Measurements from ENCODE around the gene TNFAIP1.
"Not testable (repeated sequence)": the region's sequence is repeated elsewhere in the genome, so short reads cannot be mapped to it uniquely, and the experiment has no call there.

The TNFAIP1 gene

DNA sequence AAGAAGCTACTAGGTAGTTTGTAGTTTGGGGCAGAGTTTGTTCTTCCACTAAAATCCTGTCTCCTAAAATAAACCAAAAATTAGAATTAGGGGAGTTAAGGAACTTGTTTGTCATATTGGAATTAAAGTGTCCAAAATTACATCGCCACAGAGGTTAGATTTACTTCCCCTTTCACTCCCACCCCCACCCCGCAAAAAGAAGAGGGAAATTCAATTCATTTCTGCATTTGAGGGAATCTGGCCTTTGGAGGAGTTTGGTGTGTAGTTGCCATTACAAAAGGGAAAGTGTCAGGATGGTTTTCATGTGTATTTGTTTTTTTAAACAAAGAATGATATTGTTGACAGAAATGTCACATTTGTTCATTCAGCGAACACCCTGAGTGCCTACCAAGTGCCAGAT is 10.8 kb upstream of the TNFAIP1 start:
- no peak for DNase-seq (ENCODE audit: low spot score)

DNA sequence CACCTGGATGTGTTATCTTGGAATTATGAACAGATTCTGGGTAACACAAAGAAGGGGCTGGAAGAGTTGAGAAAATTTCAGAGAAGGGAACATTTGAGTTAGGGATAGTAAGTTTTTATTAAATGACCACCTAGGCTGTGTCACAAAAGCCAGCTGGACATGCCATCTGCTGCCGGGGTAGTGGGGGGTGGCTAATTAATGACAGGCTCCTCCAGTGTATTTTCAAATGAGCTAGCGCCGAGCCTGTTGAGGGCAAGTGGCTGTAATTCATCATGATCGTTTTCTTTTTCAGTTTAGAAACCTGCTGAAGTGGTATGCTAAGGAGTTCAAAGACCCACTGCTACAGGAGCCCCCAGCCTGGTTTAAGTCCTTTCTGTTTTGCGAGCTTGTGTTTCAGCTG is 10.3 kb upstream of the TNFAIP1 start:
- no peak for DNase-seq (ENCODE audit: low spot score)

DNA sequence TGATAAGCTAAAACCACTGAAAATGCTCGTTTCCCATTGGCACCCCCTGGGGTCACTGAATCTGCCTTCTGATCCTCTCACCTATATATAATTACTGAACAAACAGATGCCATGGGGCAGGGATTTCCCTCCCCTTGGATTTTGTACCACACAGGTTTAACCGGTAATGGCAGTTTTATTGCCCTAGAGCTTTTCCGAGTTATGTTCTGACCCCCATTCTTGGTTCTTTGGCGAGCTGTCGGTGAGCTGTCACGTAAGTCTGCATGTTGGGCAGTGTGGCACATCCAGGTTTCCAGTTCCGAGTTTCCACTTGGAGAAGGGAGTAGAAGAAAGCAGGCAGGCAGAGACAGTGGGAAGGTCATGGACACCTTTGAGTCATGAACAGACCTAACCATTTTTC is 9.4 kb upstream of the TNFAIP1 start:
- no peak for DNase-seq (ENCODE audit: low spot score)

DNA sequence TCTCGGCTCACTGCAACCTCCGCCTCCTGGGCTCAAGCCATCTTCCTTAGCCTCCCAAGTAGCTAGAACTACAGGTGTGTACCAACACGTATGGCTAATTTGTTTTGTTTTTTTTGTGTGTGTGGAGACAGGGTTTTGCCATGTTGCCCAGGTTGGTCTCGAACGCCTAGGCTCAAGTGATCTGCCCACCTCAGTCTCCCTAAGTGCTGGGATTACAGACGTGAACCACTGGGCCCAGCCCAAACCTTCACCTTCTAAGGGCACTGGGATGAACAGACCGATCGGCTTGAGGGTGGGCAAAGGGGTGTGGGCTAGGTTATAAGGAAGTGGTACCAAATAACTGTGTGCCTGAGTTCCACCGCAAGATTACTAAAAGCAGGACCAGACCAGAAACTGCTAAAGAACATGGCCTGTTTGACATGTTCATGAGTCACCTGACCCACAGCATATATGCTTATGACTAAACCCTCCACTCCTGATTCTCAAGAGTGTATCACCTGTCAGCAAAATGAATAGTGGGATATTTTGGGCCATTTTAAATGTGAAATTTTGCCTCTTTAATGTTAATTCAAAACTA is 8.4 kb upstream of the TNFAIP1 start:
- no peak for DNase-seq (ENCODE audit: low spot score)

DNA sequence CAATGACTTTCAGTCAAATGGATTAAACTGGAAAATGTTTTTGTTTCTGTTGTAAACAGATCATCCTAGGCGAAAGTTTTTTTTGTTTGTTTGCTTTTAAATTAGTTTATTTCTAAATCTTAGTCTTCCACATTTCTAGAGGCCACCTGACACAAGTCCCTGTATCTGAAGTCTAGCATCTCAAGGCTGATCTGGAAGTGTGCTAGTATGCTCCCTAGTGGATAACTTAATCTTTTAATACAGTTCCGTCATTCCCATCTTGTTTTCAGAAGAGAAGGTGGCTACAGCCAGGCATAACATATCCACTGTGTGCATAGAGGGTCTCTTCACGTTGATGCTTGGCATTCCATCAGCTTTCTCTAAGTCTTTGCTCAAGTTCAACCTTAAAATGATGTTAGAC is 7.9 kb upstream of the TNFAIP1 start:
- DNase-seq (ENCODE audit: low spot score), result no peak

DNA sequence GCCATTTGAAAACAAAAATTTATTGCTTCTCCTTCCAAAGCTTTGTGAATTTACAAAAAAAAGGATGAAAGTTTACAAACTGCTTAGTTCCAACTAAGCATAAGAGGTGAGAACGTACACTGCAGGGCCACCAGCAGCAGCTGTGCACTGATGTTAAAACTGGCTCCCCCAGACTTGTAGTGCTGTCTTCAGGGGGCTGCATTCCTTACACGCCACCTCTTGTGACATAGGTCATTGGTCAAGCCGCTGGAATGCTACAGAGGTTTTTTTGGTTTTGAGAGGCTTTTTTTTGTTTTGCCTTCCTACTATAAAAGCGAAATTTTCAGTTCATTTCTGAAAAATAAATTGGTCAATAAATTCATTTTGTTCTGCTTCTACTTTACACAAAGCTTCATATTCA is 7.2 kb upstream of the TNFAIP1 start:
- DNase-seq (ENCODE audit: low spot score), result no peak

DNA sequence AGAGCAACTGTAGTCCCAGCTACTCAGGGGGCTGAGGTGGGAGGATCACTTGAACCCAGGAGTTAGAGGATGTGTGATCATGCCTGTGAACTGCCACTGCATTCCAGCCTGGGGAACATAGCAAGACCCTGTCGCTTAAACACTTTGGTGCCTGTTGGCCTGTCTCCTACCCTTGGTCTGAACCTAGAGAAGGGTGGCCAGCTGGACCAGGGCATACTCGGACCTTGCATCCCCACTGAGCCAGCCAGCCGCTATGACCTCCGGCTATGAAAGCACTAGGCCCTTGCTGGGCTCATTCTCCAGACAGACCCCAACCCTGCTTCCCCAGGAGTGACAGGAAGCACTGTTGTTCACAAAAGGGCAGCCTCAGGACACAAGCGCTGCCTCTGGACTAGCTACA is 4.9 kb upstream of the TNFAIP1 start:
- DNase-seq (ENCODE audit: low spot score), result no peak

DNA sequence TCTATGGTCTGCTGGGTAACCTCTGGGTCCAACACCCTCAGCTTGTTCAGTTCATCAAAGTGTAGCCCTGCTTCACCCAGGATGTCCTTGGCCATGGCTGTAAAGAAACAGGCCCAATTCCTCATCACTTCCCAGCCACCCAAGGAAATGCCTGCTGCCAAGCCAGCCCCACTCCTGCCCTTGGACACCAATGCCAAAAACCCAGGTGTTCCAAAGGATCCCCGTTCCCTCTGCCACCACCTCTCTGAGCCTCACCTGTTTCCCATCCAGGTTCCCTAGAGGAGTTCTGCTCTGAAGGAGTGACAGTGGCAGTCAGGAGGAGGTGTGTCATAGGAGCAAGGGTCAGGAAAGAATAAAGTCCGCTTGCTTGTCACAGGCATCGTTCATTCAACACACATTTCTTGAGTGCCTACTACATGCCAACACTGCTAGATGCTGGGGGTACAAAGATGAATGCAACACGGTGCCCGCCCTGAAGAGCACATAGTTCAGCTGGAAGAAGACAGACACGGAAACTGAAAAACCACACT is 3.6 kb upstream of the TNFAIP1 start:
- no peak for DNase-seq (ENCODE audit: low spot score)

DNA sequence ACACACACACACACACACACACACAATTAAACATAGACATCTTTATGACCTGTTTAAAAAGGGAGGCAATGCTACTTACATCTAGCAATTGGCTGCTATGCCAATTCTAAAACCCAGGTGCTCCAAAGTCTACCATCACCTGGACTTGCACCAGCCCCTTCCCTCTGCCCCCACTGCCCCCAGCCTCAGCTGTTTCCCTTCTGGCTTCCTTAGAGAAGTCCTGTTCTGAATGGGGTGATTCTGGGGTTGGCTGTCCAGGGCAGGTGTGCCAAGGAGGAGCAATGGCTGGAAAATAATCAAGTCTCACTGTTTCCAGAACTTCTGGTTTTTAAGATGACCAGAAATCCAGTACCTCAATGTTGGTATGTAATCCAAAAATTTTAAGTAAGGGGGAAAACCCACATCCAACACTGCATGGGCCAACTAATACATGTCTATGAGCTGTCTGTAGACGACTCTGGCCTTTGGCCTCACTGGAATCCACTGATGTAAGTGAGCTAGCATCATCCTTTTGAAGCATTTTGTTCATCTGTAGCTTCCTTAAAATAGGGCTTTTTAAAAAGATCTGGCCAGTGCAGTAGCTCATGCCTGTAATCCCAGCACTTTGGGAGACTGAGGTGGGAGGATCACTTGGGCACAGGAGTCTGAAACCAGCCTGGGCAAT is 2.3 kb upstream of the TNFAIP1 start:
- no peak for DNase-seq (ENCODE audit: low spot score)

DNA sequence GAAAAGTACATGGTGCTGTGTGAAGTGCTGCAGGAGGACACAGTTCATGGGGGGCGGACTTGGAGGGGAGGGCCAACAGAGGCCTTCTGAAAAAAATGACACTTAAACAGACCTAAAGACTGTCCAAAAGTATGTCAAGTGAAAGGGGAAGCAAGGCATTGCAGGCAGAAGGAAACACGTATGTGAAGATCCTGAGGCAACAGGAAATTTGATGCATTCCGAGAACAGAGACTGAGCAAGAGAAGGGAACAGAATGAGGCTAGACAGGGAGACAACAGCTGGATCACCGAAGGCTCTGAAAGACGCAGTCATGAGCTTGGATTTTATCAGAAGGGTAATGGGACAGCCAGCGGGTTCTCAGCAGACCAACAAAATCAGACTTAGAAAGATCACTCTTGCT is 1.4 kb upstream of the TNFAIP1 start:
- no peak for DNase-seq (ENCODE audit: low spot score)

DNA sequence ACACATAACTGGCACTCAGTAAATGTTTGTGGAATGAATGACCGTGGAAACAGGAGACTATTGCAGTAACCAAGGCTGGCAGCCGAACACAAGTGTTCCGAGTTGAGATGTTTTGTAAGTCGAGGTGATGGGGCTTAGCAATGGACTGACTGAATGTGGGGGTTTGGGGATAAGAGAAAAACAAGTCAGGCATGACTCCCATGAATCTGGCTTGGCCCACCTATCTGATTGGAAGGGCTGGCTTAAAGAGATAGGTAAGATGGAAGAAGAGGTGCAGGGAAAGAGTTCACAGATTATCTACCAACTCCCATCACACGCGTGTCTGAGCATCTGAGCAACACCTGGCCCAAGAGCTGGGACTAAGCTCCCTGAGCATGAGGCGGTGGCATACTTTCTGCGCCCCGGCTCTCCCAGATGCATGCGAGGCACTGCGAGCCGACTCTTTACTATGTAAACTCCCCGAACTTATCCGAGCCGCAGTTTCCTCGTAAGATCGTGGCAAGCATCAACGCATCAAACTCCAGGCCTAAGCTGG is 828 bp upstream of the TNFAIP1 start:
- no peak for DNase-seq (ENCODE audit: low spot score)

DNA sequence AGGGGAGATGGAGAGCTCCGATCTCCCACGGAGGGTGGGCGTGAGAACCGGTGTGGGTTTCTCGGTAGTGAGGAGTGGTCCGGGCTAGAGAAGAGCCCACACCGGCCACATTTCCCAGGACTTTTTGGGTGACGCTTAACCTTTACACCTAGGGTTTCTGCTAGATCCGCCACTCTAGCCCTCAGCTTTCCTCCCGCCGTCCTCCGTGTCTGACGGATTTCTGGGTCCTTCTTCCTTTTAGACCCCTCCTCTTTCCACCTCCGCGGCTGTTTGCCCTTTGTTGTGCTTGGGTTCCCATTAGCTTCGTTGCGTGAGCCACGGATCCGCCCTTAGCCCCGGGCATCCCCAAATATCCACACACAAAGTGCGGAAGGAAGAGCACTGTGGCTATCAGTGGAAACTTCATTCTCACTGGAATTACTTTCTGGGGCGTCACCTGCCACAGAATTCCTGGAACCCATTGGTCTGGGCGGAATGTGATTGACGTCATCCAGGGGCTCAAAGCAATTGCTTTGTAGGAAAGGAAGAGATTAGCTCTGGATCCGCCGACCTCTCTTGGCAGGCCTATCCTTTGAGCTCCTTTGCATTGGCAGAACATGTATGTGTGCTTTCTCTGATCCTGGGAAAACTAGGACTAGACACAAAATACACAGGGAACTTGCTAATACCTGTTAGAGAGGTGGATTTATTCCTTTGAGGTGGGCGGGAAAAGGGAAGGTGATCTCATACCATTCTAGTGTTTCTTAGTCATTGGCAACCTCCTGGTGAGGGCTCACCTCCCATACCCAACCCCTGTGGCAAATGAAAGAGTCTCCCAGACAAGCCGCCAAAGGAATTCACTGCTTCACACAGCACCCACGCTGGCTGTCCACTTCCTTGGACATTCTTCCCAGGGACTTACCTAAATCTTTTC is 654 bp downstream of the TNFAIP1 start:
- DNase-seq (ENCODE audit: low spot score), result no peak

DNA sequence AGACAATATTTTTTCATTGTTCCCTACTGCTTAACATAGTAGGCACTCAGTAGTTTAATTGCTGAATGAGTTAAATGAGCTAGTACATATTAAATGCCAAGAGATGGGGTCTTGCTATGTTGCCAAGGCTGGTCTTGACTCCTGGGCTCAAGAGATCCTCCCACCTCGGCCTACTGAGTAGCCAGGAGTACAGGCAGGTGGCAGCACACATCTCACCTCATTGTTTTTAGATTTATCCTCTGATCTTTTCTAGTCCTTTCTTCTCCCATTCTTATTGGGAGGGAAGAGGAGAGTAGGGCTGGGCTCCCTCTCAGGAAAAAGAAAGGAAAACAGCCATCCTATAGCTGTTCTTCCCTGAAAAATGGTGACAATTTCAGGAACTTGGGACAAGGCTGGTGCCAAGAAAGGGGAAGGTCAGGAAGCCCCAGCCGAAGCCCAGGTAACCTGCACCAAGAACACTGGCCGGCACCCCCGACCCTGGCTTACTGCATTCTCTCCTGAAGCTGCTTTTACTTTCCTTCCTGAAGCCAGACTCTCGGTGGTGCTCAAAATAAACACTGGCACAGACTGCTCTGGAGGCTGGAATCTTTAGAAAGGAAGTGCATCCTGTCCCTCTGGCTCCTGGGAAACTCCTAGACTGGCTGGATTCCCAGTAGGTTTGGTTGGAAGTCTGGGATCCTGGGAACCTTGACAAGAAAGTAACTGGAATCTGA is 2.7 kb downstream of the TNFAIP1 start:
- DNase-seq (ENCODE audit: low spot score), result no peak

DNA sequence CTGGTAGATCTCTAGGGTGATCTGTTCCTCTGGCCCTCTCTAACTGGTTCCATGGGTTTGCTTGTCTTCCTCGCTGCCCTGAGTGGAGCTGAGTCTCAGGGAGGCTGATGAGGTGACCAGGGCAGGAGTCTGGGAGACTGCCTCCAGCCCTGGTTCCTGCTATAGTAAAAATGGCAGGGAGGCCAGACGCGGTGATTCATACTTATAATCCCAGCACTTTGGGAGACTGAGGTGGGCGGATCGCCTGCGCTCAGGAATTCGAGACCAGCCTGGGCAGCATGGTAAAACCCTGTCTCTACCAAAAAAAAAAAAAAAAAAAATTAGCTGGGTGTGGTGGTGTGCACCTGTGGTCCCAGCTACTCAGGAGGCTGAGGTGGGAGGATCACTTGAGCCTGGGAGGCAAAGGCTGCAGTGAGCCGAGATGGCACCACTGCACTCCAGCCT is 3.2 kb downstream of the TNFAIP1 start:
- not testable (repeated sequence) for DNase-seq (ENCODE audit: low spot score)

DNA sequence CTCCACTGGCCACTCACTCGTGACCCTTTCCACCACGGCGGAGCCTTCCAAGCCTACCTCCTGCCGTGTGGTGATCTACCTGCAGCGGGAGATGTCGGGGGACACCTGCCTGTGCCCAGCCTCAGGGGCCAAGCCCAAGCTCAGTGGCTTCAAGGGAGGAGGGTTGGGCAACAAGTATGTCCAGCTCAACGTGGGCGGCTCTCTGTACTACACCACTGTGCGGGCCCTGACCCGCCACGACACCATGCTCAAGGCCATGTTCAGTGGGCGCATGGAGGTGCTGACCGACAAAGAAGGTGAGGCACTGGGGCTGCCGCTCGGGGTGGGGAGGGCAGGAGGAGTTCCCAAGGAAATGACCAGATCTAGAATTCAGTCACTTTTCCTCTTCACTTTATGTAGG is 3.9 kb downstream of the TNFAIP1 start:
- DNase-seq (ENCODE audit: low spot score), result no peak

DNA sequence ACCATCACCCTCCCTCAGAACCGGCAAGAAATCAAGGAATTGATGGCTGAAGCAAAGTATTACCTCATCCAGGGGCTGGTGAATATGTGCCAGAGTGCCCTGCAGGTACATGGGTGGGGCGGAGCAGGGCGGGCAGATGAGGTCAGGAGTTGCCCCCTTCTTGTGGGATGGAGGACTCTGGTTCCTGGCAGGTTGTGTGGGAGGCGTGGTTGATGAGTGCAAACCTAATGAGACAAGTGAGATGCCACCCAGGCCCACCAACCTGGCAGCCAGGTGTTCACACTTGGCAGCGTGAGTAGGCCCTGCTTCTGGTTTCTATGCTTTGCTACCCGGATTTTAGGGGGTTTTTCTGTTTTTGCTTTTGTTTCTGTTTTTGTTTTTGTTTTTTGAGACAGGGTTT is 4.8 kb downstream of the TNFAIP1 start:
- no peak for DNase-seq (ENCODE audit: low spot score)

DNA sequence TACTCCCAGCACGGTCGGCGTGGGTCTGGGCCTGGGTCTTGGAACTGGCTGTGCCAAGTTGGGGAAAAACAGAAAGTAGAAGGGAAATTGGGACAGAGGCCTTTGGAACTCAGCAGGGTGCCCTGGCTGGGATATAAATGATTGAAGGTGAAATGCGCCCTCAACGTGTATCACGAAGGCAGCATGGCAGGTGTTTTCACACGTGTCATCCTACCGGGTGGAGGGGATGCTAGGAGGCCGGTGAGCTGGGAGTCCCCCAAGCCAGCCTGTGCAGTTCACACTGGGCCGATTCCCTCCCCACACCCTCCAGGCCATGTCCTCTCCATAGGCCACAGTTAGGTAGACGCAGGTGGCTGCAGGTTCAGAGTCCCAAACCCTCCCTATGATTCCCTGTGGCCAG is 6.0 kb downstream of the TNFAIP1 start:
- DNase-seq (ENCODE audit: low spot score), result no peak

DNA sequence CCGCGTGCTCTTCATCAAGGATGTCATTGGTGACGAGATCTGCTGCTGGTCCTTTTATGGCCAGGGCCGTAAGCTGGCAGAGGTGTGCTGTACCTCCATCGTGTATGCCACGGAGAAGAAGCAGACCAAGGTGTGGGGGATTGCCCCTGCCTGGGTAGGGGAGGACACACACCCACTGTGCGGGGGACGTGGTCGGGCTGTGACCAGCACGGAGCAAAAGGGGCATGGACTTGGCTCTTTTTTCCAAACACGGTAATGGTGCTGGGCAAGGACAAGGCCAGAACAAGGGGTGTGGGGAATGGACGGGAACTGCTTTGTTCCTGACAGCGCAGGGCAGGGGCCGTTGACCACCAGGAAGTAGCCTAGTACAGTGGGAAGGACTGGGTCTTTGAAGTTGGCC is 6.8 kb downstream of the TNFAIP1 start:
- no peak for DNase-seq (ENCODE audit: low spot score)

DNA sequence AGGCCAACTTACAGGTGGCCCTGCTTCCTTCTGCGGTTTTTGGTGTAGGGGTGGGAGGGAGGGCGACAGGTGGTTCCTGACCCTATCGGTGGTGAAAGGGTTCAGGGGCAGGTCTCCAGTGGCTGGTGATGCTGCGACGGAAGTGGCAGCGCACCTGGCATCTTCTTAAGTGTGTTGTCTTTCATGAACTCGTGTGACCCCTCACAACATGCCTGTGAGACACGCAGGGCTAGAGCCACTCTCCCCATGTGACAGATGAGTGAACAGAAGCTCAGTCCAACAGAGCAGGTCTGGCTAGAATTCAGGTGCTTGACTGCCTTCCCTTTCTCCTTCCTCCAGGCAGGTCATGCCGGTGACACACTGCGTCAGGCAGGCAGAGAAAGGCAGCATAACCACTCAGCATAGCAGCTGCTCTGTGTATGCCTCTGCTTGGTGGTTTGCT is 8.0 kb downstream of the TNFAIP1 start:
- DNase-seq (ENCODE audit: low spot score), result no peak

DNA sequence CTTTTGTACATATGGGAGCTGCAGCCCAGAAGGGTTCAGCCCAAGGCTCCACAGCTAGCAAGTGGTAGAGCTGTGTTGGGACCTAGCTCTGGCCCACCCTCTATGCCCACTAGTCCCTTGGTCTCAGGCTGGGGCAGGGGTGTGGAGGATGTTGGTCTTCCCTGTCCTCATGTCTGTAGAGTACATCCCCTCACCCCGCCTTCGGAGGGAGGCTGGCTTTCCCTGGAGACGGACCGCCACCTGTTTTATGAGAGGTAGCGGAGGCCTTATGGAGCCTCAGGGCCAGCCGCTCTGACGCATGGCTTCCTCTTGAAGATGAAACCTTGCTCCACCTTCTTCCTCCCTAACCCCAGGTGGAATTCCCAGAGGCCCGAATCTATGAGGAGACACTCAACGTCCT is 8.4 kb downstream of the TNFAIP1 start:
- no peak for DNase-seq (ENCODE audit: low spot score)

DNA sequence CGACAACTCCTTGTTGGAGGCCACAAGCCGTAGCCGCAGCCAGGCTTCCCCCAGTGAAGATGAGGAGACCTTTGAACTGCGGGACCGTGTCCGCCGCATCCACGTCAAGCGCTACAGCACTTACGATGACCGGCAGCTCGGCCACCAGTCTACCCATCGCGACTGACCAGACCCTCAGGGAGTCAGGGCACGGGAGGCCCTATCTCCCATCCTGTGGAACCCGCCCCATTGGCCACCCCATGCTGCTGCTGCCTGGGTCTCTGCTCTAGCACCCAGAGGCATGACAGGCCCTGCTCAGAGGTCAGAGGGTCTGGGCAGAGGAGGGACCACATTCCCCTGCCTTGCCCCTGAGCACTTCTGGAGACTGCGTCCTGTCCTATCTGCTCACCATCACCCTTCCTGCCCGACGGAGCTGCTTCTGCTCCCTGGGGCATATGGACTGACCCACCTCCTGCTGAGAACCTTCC is 8.9 kb downstream of the TNFAIP1 start:
- DNase-seq (ENCODE audit: low spot score), result no peak
